GM12872 (cell line): ENCODE data around the gene RAP1A.

ENCODE experiments used
- TF ChIP-seq, protein P1 (sequence below): IDR thresholded peaks from 3 replicates; pipeline ENCODE4 v1.5.1; 2011; ENCODE audit warnings: low read depth, mild to moderate bottlenecking, low read length, moderate library complexity; ENCODE audit not compliant: insufficient read depth

RAP1A gene

DNA sequence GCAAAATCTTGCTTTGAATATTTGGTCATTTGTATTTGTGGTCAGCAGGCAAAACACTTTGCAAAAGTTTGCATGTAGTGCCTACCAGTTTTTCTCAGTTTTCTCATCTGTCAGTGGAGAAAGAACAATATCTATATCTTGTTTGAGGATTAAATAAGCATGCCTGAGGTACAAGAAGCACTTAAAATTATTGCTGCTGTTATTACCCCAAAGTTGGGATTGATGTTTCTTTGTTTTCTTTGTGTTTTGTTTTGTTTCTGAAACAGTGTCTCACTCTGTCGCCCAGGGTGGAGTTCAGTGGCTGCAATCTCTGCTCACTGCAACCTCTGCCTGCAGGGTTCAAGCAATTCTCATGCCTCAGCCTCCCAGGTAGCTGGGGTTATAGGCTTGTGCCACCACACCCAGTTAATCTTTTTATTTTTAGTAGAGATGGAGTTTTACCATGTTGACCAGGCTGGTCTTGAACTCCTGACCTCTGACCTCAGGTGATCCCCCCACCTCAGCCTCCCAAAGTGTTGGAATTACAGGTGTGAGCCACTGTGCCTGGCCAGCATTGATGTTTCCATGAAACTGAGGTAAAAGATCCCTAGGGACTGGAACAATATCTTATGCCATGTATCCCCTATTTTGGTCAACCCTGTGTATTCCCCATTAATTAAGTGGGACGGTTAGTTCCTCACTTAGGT lies 15.9 kb downstream of the RAP1A start:
- TF ChIP-seq, protein P1, sequence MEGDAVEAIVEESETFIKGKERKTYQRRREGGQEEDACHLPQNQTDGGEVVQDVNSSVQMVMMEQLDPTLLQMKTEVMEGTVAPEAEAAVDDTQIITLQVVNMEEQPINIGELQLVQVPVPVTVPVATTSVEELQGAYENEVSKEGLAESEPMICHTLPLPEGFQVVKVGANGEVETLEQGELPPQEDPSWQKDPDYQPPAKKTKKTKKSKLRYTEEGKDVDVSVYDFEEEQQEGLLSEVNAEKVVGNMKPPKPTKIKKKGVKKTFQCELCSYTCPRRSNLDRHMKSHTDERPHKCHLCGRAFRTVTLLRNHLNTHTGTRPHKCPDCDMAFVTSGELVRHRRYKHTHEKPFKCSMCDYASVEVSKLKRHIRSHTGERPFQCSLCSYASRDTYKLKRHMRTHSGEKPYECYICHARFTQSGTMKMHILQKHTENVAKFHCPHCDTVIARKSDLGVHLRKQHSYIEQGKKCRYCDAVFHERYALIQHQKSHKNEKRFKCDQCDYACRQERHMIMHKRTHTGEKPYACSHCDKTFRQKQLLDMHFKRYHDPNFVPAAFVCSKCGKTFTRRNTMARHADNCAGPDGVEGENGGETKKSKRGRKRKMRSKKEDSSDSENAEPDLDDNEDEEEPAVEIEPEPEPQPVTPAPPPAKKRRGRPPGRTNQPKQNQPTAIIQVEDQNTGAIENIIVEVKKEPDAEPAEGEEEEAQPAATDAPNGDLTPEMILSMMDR = no peak

DNA sequence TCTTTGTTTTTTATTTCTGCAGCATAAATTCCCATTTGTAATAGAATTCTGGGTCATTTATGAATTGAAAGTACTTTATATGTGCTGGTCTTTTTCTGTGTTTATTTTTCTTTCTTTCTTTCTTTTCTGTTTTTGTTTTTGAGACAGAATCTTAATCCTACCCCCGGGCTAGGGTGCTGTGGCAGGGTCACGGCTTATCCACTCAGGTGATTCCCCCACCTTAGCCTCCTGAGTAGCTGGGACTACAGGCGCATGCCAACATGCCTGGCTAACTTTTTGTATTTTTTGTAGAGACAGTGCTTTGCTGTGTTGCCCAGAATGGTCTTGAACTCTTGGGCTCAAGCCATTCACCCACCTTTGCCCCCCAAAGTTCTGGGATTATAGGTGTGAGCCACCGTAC lies 18.7 kb downstream of the RAP1A start:
- TF ChIP-seq, protein P1 = no peak

DNA sequence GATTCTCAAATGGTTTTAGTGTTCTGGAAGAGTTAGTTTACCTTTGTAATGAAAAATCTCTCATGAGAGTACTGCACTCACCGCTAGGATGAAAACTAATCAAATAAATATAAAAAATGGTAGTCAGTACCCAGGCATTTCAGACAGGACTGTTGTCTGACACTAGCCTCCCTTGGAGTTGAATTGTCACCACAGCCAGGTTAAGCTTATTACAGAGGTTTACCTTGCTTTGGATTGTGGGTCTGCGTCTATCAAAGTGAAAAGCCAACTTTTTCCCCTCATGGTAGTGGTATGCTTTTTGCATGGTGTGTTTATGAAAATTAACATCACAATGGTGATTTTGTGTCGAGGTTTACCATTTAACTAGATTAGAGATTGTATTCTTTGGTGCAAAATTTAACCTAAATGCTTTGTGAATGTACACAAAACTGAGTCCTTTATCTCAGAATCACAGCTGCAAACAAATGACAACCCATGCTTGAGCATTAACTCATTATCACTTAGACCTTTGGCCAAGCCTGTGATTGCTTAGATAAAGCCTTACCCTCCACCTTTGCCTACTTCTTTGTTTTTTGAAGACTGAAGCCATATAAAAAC lies 20.1 kb downstream of the RAP1A start:
- TF ChIP-seq, protein P1 = no peak

DNA sequence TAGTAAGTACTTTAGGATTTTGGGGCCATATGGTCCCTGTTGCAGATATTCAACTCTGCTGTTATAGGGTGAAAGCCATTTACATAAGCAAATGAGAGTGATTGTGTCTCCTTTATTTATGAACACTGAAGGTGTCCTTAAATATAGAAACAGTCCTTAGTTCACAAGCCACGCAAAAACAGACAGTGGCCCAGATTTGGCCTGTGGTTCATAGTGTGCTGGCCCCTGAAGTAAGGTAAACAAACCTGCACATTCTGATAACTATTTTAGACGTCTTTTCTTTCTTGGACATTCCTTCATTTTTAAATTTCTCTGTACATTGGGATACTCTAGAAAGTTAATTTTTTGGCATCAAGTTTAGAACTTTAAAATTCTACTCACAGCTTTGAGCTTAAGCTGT lies 23.5 kb downstream of the RAP1A start:
- TF ChIP-seq, protein P1 = no peak

DNA sequence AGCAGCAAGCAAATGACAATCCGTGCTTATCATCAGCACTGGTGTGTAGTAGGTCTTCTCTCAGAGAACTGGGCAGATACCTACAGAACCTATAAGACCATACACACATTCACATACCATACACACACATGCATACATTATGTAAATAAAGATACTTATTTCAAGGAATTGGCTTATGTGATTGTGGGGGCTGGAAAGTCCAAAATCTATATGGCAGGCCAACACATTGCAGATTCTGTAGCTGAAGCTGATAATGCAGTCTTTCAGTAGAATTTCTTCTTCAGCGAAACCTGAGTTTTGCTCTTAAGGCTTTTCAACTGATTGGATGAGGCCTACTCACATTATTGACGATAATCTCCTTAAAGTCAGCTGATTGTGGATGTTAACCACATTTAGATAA lies 24.1 kb downstream of the RAP1A start:
- TF ChIP-seq, protein P1 = no peak

DNA sequence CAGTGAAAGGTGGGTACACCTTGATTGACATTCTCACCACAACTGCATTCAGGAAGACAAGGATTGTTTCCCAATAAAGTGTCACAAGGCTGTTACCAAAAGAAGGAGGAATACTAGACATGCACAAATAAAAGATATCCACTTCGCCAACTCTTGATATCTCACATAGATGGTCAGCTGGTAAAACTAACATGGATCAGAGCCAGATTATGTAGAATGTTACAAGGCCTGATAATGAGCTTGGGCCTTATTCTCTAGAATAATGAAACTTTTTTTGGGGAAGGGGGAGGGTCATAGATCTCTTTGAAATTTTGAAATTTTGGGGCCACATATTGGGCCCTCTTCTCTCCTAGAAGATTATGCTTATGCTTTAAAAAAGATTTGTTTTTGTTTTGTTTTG lies 24.9 kb downstream of the RAP1A start:
- TF ChIP-seq, protein P1 = no peak

DNA sequence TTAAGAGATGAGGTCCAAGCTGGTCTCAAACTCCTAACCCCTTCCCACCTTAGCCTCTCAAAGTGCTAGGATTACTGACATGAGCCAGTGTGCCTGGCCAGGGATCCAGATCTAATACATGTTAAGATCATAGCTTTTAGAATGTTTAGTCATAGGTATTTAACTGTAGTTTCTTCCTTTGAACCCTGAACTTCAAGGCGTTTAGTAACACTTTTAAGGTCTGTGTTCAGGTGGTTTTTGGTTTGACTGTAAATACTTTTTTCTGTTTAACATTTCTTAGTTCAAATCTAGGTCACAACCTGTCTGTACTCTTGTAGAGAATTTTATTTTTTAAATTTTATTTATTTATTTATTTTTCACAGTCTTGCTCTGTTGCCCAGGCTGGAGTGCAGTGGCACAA lies 28.1 kb downstream of the RAP1A start:
- TF ChIP-seq, protein P1 = no peak
